ENCODE data around the gene PTPRK. TPM values are rescaled to one million over a fixed set of nuclear protein-coding genes. Genes with fewer than 3 reads are reported as not detected.
"Not testable (repeated sequence)": the region's sequence is repeated elsewhere in the genome, so short reads cannot be mapped to it uniquely, and the experiment has no call there.

The PTPRK gene
- total RNA-seq, 2 donors from 2014 or later = 94.1 to 117 TPM

DNA sequence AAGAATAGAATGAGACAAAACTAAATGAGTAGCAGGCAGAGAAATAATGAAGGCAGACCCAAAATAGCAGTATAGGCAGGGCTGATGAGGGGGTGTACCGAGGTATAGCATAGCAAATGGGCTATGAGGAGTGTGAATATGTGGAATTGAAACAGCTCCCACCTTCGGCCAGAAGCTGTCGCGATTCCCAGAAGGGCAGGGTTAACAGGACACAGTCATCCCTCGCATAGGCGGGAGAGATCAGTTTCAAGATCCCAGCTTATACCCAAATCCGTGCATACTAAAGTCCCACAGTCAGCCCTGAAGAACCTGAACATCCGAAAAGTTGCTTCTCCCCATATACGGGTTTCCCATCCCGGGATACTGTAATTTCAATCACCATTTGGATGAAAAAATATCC is 82.7 kb downstream of the PTPRK start:
- Histone ChIP-seq H3K9ac (ENCODE audit: low read depth in 2 of 2, low read length in 2 of 2) (no peak overlapping the region), H3K9me3 (no peaks in the 10 kb centered on the region), H3K36me3 (no peaks in the 10 kb centered on the region), H3K27me3 (no peaks in the 10 kb centered on the region), H3K27ac (no peak overlapping the region), H3K4me3 (no peak overlapping the region), H3K4me1 (no peaks in the 10 kb centered on the region)
- no peak for DNase-seq
- TF ChIP-seq, protein P1, sequence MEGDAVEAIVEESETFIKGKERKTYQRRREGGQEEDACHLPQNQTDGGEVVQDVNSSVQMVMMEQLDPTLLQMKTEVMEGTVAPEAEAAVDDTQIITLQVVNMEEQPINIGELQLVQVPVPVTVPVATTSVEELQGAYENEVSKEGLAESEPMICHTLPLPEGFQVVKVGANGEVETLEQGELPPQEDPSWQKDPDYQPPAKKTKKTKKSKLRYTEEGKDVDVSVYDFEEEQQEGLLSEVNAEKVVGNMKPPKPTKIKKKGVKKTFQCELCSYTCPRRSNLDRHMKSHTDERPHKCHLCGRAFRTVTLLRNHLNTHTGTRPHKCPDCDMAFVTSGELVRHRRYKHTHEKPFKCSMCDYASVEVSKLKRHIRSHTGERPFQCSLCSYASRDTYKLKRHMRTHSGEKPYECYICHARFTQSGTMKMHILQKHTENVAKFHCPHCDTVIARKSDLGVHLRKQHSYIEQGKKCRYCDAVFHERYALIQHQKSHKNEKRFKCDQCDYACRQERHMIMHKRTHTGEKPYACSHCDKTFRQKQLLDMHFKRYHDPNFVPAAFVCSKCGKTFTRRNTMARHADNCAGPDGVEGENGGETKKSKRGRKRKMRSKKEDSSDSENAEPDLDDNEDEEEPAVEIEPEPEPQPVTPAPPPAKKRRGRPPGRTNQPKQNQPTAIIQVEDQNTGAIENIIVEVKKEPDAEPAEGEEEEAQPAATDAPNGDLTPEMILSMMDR (IDR thresholded peaks at IDR 0.05) = no peak
- intact Hi-C loops (cut with DNase I) = no loop called here

GRCh38 chr6:128434752-128435151 is 85.6 kb downstream of the PTPRK start:
- H3K27ac ChIP-seq; H3K9ac ChIP-seq (ENCODE audit: low read depth in 2 of 2, low read length in 2 of 2); H3K4me3 ChIP-seq; H3K9me3 ChIP-seq; H3K27me3 ChIP-seq; DNase-seq; H3K4me1 ChIP-seq; intact Hi-C loops (cut with DNase I); H3K36me3 ChIP-seq: not testable (repeated sequence)

DNA sequence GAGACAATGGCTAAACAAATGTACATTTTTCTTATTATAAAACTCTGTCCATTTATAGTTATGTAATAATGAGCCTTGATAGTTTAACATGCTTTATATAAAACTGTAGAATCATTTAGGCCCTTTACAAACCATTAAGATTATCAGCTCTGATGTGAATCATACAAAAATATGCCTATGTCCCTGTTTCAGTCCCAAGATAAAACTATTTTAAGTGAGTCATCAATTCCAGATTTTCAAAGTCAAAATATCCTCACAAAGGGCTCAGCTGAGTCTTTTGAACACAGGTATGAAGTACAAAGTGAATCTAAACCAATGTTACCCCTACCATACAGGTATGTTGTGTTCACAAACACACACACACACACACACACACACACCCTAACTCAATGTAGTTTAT is 88.0 kb downstream of the PTPRK start:
- Histone ChIP-seq H3K4me1 (no peaks in the 10 kb centered on the region), H3K4me3 (no peak overlapping the region), H3K9me3 (no peaks in the 10 kb centered on the region), H3K36me3 (no peaks in the 10 kb centered on the region), H3K9ac (ENCODE audit: low read depth in 2 of 2, low read length in 2 of 2) (no peak overlapping the region), H3K27me3 (no peaks in the 10 kb centered on the region), H3K27ac (no peak overlapping the region)
- TF ChIP-seq, protein P1 (IDR thresholded peaks at IDR 0.05) = no peak
- intact Hi-C loops (cut with DNase I) = no loop called here
- DNase-seq = no peak

DNA sequence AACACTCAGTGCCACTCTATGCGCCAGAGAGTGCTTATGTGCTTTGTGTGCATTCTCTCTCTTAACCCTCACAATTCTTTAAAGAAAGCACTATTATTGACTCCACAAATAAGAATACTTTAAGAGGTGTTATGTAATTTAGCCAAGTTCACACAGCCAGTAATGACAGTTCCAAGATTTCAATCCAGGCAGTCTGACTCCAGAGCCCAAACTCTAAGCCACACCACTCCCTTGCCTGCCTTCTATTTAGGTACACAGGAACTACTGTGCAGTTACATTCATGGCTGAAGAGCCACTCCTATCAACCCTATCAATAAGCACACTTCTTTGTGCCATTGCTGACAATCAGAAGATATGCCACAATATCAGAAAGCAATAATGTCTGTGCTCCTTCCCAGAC is 93.3 kb downstream of the PTPRK start:
- TF ChIP-seq, protein P1 (IDR thresholded peaks at IDR 0.05) = no peak
- no peak overlapping the region for H3K27ac ChIP-seq
- no peaks in the 10 kb centered on the region for H3K9me3 ChIP-seq
- H3K4me1 ChIP-seq = no peaks in the 10 kb centered on the region
- H3K36me3 ChIP-seq = no peaks in the 10 kb centered on the region
- H3K4me3 ChIP-seq = no peak overlapping the region
- no peak for DNase-seq
- H3K27me3 ChIP-seq = no peaks in the 10 kb centered on the region
- no peak overlapping the region for H3K9ac ChIP-seq (ENCODE audit: low read depth in 2 of 2, low read length in 2 of 2)
- intact Hi-C loops (cut with DNase I) = no loop called here

GRCh38 chr6:128425856-128426255 is 94.5 kb downstream of the PTPRK start:
- no peak for DNase-seq
- intact Hi-C loops (cut with DNase I) = no loop called here
- H3K9me3 ChIP-seq = no peaks in the 10 kb centered on the region
- no peak overlapping the region for H3K27ac ChIP-seq
- H3K4me3 ChIP-seq = no peak overlapping the region
- TF ChIP-seq, protein P1 (IDR thresholded peaks at IDR 0.05) = no peak
- H3K4me1 ChIP-seq = no peaks in the 10 kb centered on the region
- H3K27me3 ChIP-seq = no peaks in the 10 kb centered on the region
- H3K9ac ChIP-seq (ENCODE audit: low read depth in 2 of 2, low read length in 2 of 2) = no peak overlapping the region
- no peaks in the 10 kb centered on the region for H3K36me3 ChIP-seq

DNA sequence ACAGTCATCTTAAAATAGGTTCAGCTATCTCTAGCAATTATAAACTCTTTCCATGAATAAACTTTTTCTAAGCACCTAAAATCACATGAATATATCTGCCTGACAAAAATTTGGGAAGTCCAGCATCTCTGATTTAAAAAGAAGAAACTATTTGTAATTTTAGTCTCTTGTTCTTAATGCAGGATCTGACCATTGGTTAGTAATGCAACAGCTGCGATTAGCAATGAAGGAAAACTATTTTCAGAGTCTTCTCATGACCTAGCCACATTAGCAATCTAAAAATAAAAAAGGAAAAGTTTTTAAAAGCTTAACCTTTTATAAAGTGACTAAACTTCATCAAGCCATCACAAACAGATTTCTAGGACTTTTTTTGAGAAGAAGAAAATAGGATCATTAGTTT is 97.5 kb downstream of the PTPRK start:
- DNase-seq = no peak
- Histone ChIP-seq H3K9me3 (no peaks in the 10 kb centered on the region), H3K36me3 (no peaks in the 10 kb centered on the region), H3K9ac (ENCODE audit: low read depth in 2 of 2, low read length in 2 of 2) (no peak overlapping the region), H3K27ac (no peak overlapping the region), H3K4me1 (no peaks in the 10 kb centered on the region), H3K27me3 (no peaks in the 10 kb centered on the region), H3K4me3 (no peak overlapping the region)
- intact Hi-C loops (cut with DNase I) = no loop called here
- TF ChIP-seq, protein P1 (IDR thresholded peaks at IDR 0.05) = no peak

Data from colonic mucosa (tissue), 4 donors.